Endothelial cell of umbilical vein (primary cell): ENCODE measurements around the gene DCDC1. TPM values are rescaled to one million over a fixed set of nuclear protein-coding genes. Genes with fewer than 3 reads are reported as not detected.

Experiments
- BruUV-seq: library from RNA; stranded (reverse); fragments of 400-500 nt; replicated peaks from 2 replicates; lab custom pipeline; 2021; lab: Mats Ljungman, UMichigan
- CTCF ChIA-PET: fragments of 300-600, 350-600 bp; sonication (Branson Sonifier 250); formaldehyde crosslinking; loops from one replicate; lab custom pipeline; 2021; ENCODE audit warnings: antibody characterized with exemption, inconsistent platforms; lab: Charles Lee
- POLR2A ChIA-PET: fragments of 300-600, 350-600 bp; sonication (Branson Sonifier 250); formaldehyde crosslinking; loops from one replicate; lab custom pipeline; 2021; ENCODE audit warnings: antibody characterized with exemption, inconsistent platforms; lab: Charles Lee
- DNase-seq: peaks from one replicate; pipeline ENCODE4 v3.0.0-alpha.2; 2011; ENCODE audit warnings: low read depth, low spot score
- FAIRE-seq: peaks from 2 replicates; lab custom pipeline; 2011; peaks lifted over from hg19 to GRCh38; lab: Jason Lieb, UNC
- H2AFZ ChIP-seq: 2 replicates; pipeline ENCODE4 v1.6.0; 2012; ENCODE audit warnings: low read depth, low read length, control low read depth, inconsistent platforms
- H3K27ac ChIP-seq: 2 replicates; pipeline ENCODE4 v1.5.1; 2011; ENCODE audit warnings: low read depth, mild to moderate bottlenecking, control low read depth, low read length, moderate library complexity; ENCODE audit not compliant: insufficient read depth
- H3K27me3 ChIP-seq, 2 experiments: 2 replicates each; pipeline versions ENCODE4 v1.6.0 to v1.6.1; 2011; ENCODE audit warnings: low read length in 2 of 2, mixed read lengths in 1 of 2; ENCODE audit not compliant: control insufficient read depth in 2 of 2, insufficient read depth in 2 of 2
- H3K36me3 ChIP-seq, 2 experiments: 2 replicates in 1 of 2; 3 replicates in 1 of 2; pipeline ENCODE4 v1.5.1; 2011; ENCODE audit warnings: low read length in 2 of 2, mild to moderate bottlenecking in 1 of 2, moderate library complexity in 1 of 2; ENCODE audit not compliant: control insufficient read depth in 2 of 2, insufficient read depth in 2 of 2; ENCODE audit errors: extremely low read depth in 1 of 2
- H3K4me1 ChIP-seq: 3 replicates; pipeline ENCODE4 v1.5.1; 2011; ENCODE audit warnings: mild to moderate bottlenecking, low read length; ENCODE audit not compliant: control insufficient read depth, insufficient read depth; ENCODE audit errors: extremely low read depth
- H3K4me2 ChIP-seq: 2 replicates; pipeline ENCODE4 v1.6.1; 2011; ENCODE audit warnings: low read length, control low read depth, mixed read lengths; ENCODE audit not compliant: insufficient read depth
- H3K4me3 ChIP-seq, 3 experiments: fragments of 200-600 bp in 1 of 3; sonication (generic), shearing (Covaris generic) in 1 of 3; replicated peaks in 1 of 3; 2 replicates each; pipeline ENCODE4 v1.5.1; 2011 to 2016; ENCODE audit warnings: control low read depth in 3 of 3, low read length in 3 of 3, mild to moderate bottlenecking in 2 of 3, inconsistent platforms in 1 of 3, low read depth in 1 of 3, moderate library complexity in 1 of 3; ENCODE audit not compliant: insufficient read depth in 1 of 3
- H3K79me2 ChIP-seq: 2 replicates; pipeline ENCODE4 v1.6.0; 2012; ENCODE audit warnings: low read length, inconsistent platforms; ENCODE audit not compliant: control insufficient read depth, insufficient read depth
- H3K9ac ChIP-seq: replicated peaks from 2 replicates; pipeline ENCODE3; 2011; ENCODE audit warnings: low read length, control low read depth; ENCODE audit not compliant: insufficient read depth; ENCODE audit errors: extremely low read depth
- H3K9me1 ChIP-seq: replicated peaks from 3 replicates; pipeline ENCODE4 v1.6.0; 2011; ENCODE audit warnings: mild to moderate bottlenecking, low read length; ENCODE audit not compliant: control insufficient read depth, insufficient read depth; ENCODE audit errors: extremely low read depth
- H3K9me3 ChIP-seq: replicated peaks from 2 replicates; pipeline ENCODE4 v1.5.1; 2012; ENCODE audit warnings: low read length, inconsistent platforms; ENCODE audit not compliant: control insufficient read depth, insufficient read depth
- H4K20me1 ChIP-seq: replicated peaks from 2 replicates; pipeline ENCODE3; 2011; ENCODE audit warnings: mild to moderate bottlenecking, low read length; ENCODE audit not compliant: control insufficient read depth, insufficient read depth; ENCODE audit errors: extremely low read depth
- CTCF ChIP-seq, 2 donors: IDR thresholded peaks; 1 replicate in 1 of 2; 2 replicates in 1 of 2; pipeline ENCODE4 v1.5.1; 2011; ENCODE audit warnings: low read length in 2 of 2, mild to moderate bottlenecking in 2 of 2, moderate library complexity in 2 of 2, control low read depth in 1 of 2, inconsistent platforms in 1 of 2, low read depth in 1 of 2; ENCODE audit not compliant: insufficient read depth in 1 of 2; ENCODE audit errors: extremely low read depth in 1 of 2
- EZH2 ChIP-seq: IDR thresholded peaks from 2 replicates; pipeline ENCODE4 v1.6.1; 2012; ENCODE audit warnings: borderline replicate concordance, low read depth, mild to moderate bottlenecking, moderate library complexity, low read length, inconsistent platforms; ENCODE audit not compliant: severe bottlenecking
- FOS ChIP-seq: IDR thresholded peaks from 2 replicates; pipeline ENCODE4 v1.6.1; 2011; ENCODE audit warnings: mild to moderate bottlenecking, low read length, moderate library complexity, borderline replicate concordance; ENCODE audit not compliant: insufficient read depth
- GATA2 ChIP-seq: IDR thresholded peaks from 2 replicates; pipeline ENCODE4 v1.7.0; 2011; ENCODE audit warnings: low read depth, mild to moderate bottlenecking, moderate library complexity, mixed read lengths, low read length; ENCODE audit not compliant: insufficient read length, insufficient read depth
- JUN ChIP-seq: IDR thresholded peaks from 2 replicates; pipeline ENCODE4 v1.6.1; 2011; ENCODE audit warnings: borderline replicate concordance, low read depth; ENCODE audit not compliant: insufficient read length, insufficient read depth
- MAX ChIP-seq: IDR thresholded peaks from 2 replicates; pipeline ENCODE4 v1.6.1; 2011; ENCODE audit not compliant: insufficient read depth, insufficient read length
- MYC ChIP-seq: IDR thresholded peaks from one replicate; pipeline ENCODE4 v1.6.1; 2011; ENCODE audit warnings: mild to moderate bottlenecking, low read depth, low read length
- POLR2A ChIP-seq: IDR thresholded peaks from 2 replicates; pipeline ENCODE4 v1.6.1; 2012; ENCODE audit warnings: low read depth, mild to moderate bottlenecking, control low read depth, low read length
- POLR2AphosphoS5 ChIP-seq: IDR thresholded peaks from 2 replicates; pipeline ENCODE4 v1.6.1; 2012; ENCODE audit warnings: low read depth, mild to moderate bottlenecking, control low read depth, low read length, moderate library complexity; ENCODE audit not compliant: insufficient read depth
- dilution Hi-C: fragments of 300-500 bp; cut with MboI; formaldehyde crosslinking; loops from one replicate; pipeline ENCODE4 v1.15.0; 2019; ENCODE audit warnings: low sequenced_read_pairs; ENCODE audit not compliant: extremely low pct_ligation_motif_present
- intact Hi-C: fragments of 100-400 bp; cut with micrococcal nuclease; formaldehyde crosslinking; loops from one replicate; pipeline ENCODE4 v1.10.0; 2022
- polyA plus RNA-seq, 4 experiments: library from polyadenylated mRNA; depleted of rRNA in 3 of 4; stranded (reverse) in 3 of 4; unstranded in 1 of 4; fragments of >200 nt; gene quantifications; 2 replicates each; pipeline versions ENCODE4 v1.2.1 to v1.2.3, GENCODE V29; 2011 to 2012; ENCODE audit warnings: missing spikeins in 1 of 4
- total RNA-seq: library from RNA; stranded (reverse); gene quantifications from 2 replicates; pipeline ENCODE4 v1.2.3, GENCODE V29; 2021

DCDC1 gene
- total and polyA plus RNA-seq, 2 donors (not counting 3 experiments of a cell fraction or from before 2014, with no cell fraction given) = 0.04 TPM; not detected in 1

DNA sequence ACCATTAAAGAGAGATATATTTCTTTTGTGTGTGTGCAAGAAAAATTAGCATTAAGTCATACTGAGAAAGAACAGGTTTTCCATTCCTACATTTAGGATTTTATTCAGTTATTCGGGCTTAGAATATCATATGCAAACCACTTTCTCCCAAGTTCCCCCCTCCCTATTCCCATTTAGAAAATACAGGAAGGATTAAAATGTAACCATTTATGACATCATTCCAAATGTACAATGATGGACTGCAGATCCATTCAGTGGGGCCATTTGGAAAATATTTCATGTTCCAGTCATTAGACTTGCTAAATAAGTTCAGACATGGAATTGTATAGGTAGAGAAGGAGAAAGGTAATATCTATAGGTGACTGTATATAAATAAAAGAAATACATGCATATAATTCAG, 554.8 kb downstream of the DCDC1 start:
- dilution Hi-C loops = no loop called here
- Histone ChIP-seq H2AFZ (no peak overlapping the region), H3K4me2 (no peak overlapping the region), H3K79me2 (no peaks in the 10 kb centered on the region), H3K27ac (no peak overlapping the region), H3K4me1 (no peaks in the 10 kb centered on the region), H3K9me1 (no peaks in the 10 kb centered on the region), H3K9me3 (no peaks in the 10 kb centered on the region), H3K9ac (no peak overlapping the region), H3K4me3 (no peak overlapping the region), H3K36me3 (no peaks in the 10 kb centered on the region), H3K27me3 (no peaks in the 10 kb centered on the region), H4K20me1 (no peaks in the 10 kb centered on the region)
- ChIA-PET POLR2A (no interaction called here), CTCF (no interaction called here)
- BruUV-seq = no TSS peak
- no peak for FAIRE-seq
- DNase-seq = no peak
- intact Hi-C loops = no loop called here
- TF ChIP-seq FOS = no peak
- no peak for TF ChIP-seq EZH2
- no peak for TF ChIP-seq POLR2A
- TF ChIP-seq CTCF (IDR thresholded peaks at IDR 0.05; ENCODE audit: extremely low read depth in 1 of 2, insufficient read depth in 1 of 2, low read depth in 1 of 2, low read length in 2 of 2) = no peak
- TF ChIP-seq MYC = no peak
- no peak for TF ChIP-seq JUN
- no peak for TF ChIP-seq MAX
- no peak for TF ChIP-seq POLR2AphosphoS5
- no peak for TF ChIP-seq GATA2

Other genes with a start within 250 kb of the DCDC1 start
- 16.8 and 17.0 TPM in 2 replicates for gene DNAJC24, start 121 bp upstream of the DCDC1 start, total RNA-seq
- 5.8 and 7.2 TPM in 2 replicates for gene DNAJC24, start 121 bp upstream of the DCDC1 start, polyA plus RNA-seq
- 14.8 and 16.8 TPM in 2 replicates for gene IMMP1L, start 139.9 kb upstream of the DCDC1 start, total RNA-seq
- 21.6 and 41.8 TPM in 2 replicates for gene IMMP1L, start 139.9 kb upstream of the DCDC1 start, polyA plus RNA-seq
- gene ELP4, start 140.0 kb upstream of the DCDC1 start, total RNA-seq = 14.1 and 16.3 TPM in 2 replicates
- 8.1 and 11.6 TPM in 2 replicates for gene ELP4, start 140.0 kb upstream of the DCDC1 start, polyA plus RNA-seq